COR-L47 (cell line): ENCODE measurements around the gene CCDC43.

Experiments
- DNase-seq: peaks from one replicate; lab custom pipeline; 2025; lab: John Stamatoyannopoulos, UW

The CCDC43 gene

GRCh38 chr17:44627513-44628242 lies 61.9 kb downstream of the CCDC43 start:
- DNase-seq, result no peak
